Muscle layer of colon (tissue), 2 donors: ENCODE measurements around the gene USP34.

ENCODE experiments used
- H3K27ac ChIP-seq: one replicate; pipeline ENCODE4 v1.7.0; 2013; ENCODE audit warnings: low read depth, mild to moderate bottlenecking, low read length, moderate library complexity
- H3K27me3 ChIP-seq, 2 donors: one replicate each; pipeline ENCODE4 v1.7.0; 2013; ENCODE audit warnings: low read length in 2 of 2, mild to moderate bottlenecking in 2 of 2; ENCODE audit not compliant: insufficient read depth in 2 of 2, control insufficient read depth in 1 of 2
- H3K36me3 ChIP-seq: one replicate; pipeline ENCODE4 v1.7.0; 2013; ENCODE audit warnings: mild to moderate bottlenecking, low read length; ENCODE audit not compliant: insufficient read depth
- H3K4me1 ChIP-seq: one replicate; pipeline ENCODE4 v1.7.0; 2013; ENCODE audit warnings: mild to moderate bottlenecking, low read length; ENCODE audit not compliant: insufficient read depth
- H3K4me3 ChIP-seq, 2 donors: one replicate each; pipeline ENCODE4 v1.7.0; 2013; ENCODE audit warnings: low read length in 2 of 2, low read depth in 1 of 2, mild to moderate bottlenecking in 1 of 2, moderate library complexity in 1 of 2
- H3K9ac ChIP-seq: one replicate; pipeline ENCODE4 v1.7.0; 2013; ENCODE audit warnings: low read length
- H3K9me3 ChIP-seq: one replicate; pipeline ENCODE4 v1.7.0; 2013; ENCODE audit warnings: mild to moderate bottlenecking, low read length
- donor health status: abdominal sarcoma.
- donor health status: Adenocarcinoma of cecum.

Gene USP34

DNA sequence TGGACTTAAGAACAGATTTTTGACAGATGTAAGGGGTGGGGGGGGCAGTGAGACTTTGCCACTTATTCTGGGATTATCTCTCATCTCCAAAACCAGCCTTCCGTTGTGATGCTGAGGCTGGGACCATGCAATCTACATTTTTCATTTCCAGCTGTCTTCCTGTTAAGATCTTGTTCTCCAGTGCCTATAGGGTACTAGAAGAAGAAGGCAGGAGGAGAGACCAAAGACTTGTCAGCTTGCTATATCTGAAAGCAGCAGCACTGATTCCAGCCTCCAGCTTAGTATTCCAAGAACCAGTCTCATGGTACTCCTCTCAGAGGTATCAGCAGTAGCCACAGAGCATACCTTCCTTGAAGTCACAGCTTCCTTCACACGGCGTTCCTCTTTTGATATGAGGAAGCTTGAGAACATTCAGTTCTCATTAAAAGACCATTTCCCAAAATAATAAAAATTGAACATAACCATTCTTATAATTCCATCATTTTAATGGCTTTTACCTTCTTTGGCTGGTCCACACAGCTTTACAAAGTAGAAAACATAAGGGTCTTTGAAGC is 49.8 kb downstream of the USP34 start:
- Histone ChIP-seq H3K9ac (no peak overlapping the region), H3K27ac (no peak overlapping the region), H3K4me1 (peaks cover 15% of the 10 kb centered on the region), H3K27me3 (no peaks in the 10 kb centered on the region), H3K9me3 (no peaks in the 10 kb centered on the region), H3K4me3 (no peak overlapping the region), H3K36me3 (no peaks in the 10 kb centered on the region)

GRCh38 chr2:61419570-61419969 is 51.3 kb downstream of the USP34 start:
- H3K4me1 ChIP-seq, result peaks cover 26% of the 10 kb centered on the region
- H3K4me3 ChIP-seq, result no peak overlapping the region
- H3K9me3 ChIP-seq, result no peaks in the 10 kb centered on the region
- no peaks in the 10 kb centered on the region for H3K36me3 ChIP-seq
- no peak overlapping the region for H3K9ac ChIP-seq
- H3K27me3 ChIP-seq, result no peaks in the 10 kb centered on the region
- no peak overlapping the region for H3K27ac ChIP-seq

DNA sequence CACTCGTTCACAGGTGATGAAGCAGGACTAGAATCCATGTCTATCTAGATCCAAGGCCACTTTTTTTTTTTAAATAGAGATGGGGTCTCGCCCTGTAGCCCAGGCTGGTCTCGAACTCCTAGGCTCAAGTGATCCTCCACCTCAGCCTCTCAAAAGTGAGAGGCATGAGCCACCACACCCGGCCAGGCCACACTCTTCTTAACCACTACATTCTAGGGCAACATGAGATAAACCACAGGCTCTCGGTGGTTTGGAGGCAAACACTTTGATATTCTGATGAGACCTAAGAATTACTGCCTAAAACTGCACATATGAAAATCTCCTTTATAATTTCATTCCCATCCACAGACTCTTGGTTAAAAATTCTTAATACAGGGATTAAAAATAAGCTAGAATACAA is 51.8 kb downstream of the USP34 start:
- Histone ChIP-seq H3K4me3 (no peak overlapping the region), H3K9me3 (no peaks in the 10 kb centered on the region), H3K27ac (no peak overlapping the region), H3K9ac (no peak overlapping the region), H3K27me3 (no peaks in the 10 kb centered on the region), H3K36me3 (no peaks in the 10 kb centered on the region), H3K4me1 (peaks cover 27% of the 10 kb centered on the region)

DNA sequence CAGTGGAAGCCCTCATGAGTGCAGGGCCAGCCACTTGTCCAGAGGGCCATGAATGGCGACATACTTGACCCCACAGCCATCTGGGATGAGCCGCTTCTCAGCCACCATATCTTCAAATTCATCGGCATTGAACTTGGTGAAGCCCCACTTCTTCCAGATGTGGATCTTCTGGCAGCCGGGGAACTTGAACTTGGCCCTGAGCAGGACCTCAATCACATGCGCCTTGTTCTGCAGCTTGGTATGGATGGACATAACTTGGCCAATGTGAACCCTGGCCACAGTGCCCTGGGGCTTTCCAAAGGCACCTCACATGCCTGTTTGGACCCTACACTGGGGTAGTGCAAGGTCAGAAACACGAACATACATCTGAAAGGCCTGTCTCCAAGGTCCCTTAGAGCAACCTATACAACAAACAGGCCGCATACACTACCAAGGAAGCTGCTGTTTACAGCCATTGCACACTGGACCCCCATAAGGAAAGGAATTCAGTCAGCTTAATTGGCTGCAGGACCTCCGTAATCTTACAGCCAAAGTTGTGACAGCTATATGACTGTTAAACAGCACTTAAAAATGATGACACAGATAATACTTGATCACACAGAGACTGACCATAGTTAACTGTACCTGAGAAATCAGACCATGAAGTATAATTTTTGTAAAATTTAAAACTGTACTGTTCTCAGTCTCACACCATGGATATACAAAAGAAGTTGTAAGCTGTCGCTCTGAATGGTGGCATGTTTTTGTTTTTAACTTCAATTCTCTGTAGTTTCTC is 53.8 kb downstream of the USP34 start:
- H3K4me3 ChIP-seq, result no peak overlapping the region
- no peak overlapping the region for H3K27ac ChIP-seq
- H3K27me3 ChIP-seq, result no peaks in the 10 kb centered on the region
- peaks cover 27% of the 10 kb centered on the region for H3K4me1 ChIP-seq
- H3K9ac ChIP-seq, result no peak overlapping the region
- H3K36me3 ChIP-seq, result no peaks in the 10 kb centered on the region
- H3K9me3 ChIP-seq, result no peaks in the 10 kb centered on the region

GRCh38 chr2:61415265-61415664 is 55.6 kb downstream of the USP34 start:
- Histone ChIP-seq H3K27ac (no peak overlapping the region), H3K36me3 (no peaks in the 10 kb centered on the region), H3K9me3 (no peaks in the 10 kb centered on the region), H3K4me1 (peaks cover 27% of the 10 kb centered on the region), H3K27me3 (no peaks in the 10 kb centered on the region), H3K4me3 (no peak overlapping the region), H3K9ac (no peak overlapping the region)

GRCh38 chr2:61414674-61415073 is 56.2 kb downstream of the USP34 start:
- peaks cover 27% of the 10 kb centered on the region for H3K4me1 ChIP-seq
- no peaks in the 10 kb centered on the region for H3K27me3 ChIP-seq
- H3K27ac ChIP-seq, result no peak overlapping the region

GRCh38 chr2:61411109-61411508 is 59.8 kb downstream of the USP34 start:
- H3K9me3 ChIP-seq, result no peaks in the 10 kb centered on the region
- H3K27ac ChIP-seq, result no peak overlapping the region
- H3K27me3 ChIP-seq, result no peaks in the 10 kb centered on the region

More at GRCh38 chr2:61414674-61415073, 56.2 kb downstream of the USP34 start:
- Histone ChIP-seq H3K4me3 (no peak overlapping the region), H3K36me3 (no peaks in the 10 kb centered on the region), H3K9me3 (no peaks in the 10 kb centered on the region), H3K9ac (no peak overlapping the region)

DNA sequence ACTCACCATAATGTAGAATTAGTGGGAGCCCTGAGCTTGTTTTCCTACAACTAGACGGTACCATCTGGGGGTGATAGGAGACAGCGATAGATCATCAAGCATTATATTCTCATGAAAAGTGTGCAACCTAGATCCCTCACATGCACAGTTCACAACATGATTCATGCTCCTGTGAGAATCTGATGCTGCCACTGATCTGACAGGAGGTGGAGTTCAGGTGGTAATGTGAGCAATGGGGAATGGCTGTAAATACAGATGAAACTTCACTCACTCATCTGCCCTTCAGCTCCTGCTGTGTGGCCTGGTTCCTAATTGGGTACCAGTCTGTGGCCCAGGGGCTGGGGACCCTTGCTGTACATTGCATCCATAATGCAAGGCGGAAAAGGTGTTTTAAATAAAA is 60.7 kb downstream of the USP34 start:
- Histone ChIP-seq H3K27me3 (no peaks in the 10 kb centered on the region), H3K27ac (no peak overlapping the region), H3K36me3 (no peaks in the 10 kb centered on the region), H3K4me1 (peaks cover 7% of the 10 kb centered on the region), H3K9ac (no peak overlapping the region), H3K9me3 (no peaks in the 10 kb centered on the region), H3K4me3 (no peak overlapping the region)

More at GRCh38 chr2:61411109-61411508, 59.8 kb downstream of the USP34 start:
- H3K36me3 ChIP-seq, result no peaks in the 10 kb centered on the region
- no peak overlapping the region for H3K9ac ChIP-seq
- H3K4me1 ChIP-seq, result peaks cover 17% of the 10 kb centered on the region
- H3K4me3 ChIP-seq, result no peak overlapping the region

DNA sequence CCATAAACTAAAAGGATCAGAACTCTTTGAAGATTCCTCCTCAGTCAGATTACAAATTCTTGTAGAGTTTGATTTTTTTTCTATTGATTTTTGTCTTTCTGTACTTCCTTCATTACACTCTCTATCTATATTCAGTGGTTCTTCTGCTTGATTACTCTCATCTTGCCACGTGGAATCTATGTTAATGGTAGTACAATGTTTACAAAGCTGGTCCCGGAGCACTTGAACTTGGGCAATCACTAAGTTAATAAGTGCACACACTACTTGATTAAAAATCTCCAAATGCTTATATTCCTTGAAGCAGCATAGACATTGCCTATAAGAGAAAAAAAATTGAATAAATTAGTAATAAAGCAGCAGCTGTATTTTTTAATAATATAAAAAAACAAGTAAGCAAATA is 65.1 kb downstream of the USP34 start:
- Histone ChIP-seq H3K4me1 (no peaks in the 10 kb centered on the region), H3K36me3 (no peaks in the 10 kb centered on the region), H3K27ac (no peak overlapping the region)

GRCh38 chr2:61404438-61404837 is 66.4 kb downstream of the USP34 start:
- H3K36me3 ChIP-seq, result no peaks in the 10 kb centered on the region

More for the DNA sequence above, 65.1 kb downstream of the USP34 start:
- Histone ChIP-seq H3K27me3 (no peaks in the 10 kb centered on the region), H3K9ac (no peak overlapping the region), H3K4me3 (no peak overlapping the region), H3K9me3 (no peaks in the 10 kb centered on the region)

DNA sequence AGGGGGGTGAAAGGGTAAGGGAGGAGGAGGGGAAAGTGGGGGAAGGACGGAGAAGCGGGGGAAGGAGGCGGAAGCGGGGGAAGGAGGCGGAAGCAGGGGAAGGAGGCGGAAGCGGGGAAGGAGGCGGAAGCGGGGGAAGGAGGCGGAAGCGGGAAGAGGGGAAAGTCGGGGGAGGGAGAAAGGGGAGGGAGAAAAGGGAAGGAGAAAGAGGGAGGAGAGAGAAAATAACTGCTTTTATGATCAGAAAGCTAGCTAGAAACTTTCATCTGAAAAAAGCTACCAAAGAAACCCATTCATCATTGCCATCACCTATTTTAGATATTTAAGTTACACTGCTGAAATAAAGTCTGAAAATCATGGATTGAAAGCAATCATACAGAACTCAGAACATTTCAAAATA is 72.5 kb downstream of the USP34 start:
- Histone ChIP-seq H3K27me3 (no peaks in the 10 kb centered on the region), H3K4me1 (no peaks in the 10 kb centered on the region), H3K4me3 (no peak overlapping the region), H3K9ac (no peak overlapping the region), H3K36me3 (peaks cover 5% of the 10 kb centered on the region), H3K9me3 (no peaks in the 10 kb centered on the region), H3K27ac (no peak overlapping the region)

More at GRCh38 chr2:61404438-61404837, 66.4 kb downstream of the USP34 start:
- Histone ChIP-seq H3K27ac (no peak overlapping the region), H3K9me3 (no peaks in the 10 kb centered on the region), H3K27me3 (no peaks in the 10 kb centered on the region), H3K9ac (no peak overlapping the region), H3K4me1 (no peaks in the 10 kb centered on the region), H3K4me3 (no peak overlapping the region)

- no peak overlapping the region for H3K9ac ChIP-seq
- H3K4me1 ChIP-seq, result no peaks in the 10 kb centered on the region
- no peak overlapping the region for H3K4me3 ChIP-seq
- no peaks in the 10 kb centered on the region for H3K9me3 ChIP-seq
- H3K27me3 ChIP-seq, result no peaks in the 10 kb centered on the region
- H3K27ac ChIP-seq, result no peak overlapping the region
- peaks cover 5% of the 10 kb centered on the region for H3K36me3 ChIP-seq
These were observed 74.9 kb downstream of the USP34 start for GRCh38 chr2:61396005-61396404.
